ENCODE results near the gene PLEKHF1.

The PLEKHF1 gene

DNA sequence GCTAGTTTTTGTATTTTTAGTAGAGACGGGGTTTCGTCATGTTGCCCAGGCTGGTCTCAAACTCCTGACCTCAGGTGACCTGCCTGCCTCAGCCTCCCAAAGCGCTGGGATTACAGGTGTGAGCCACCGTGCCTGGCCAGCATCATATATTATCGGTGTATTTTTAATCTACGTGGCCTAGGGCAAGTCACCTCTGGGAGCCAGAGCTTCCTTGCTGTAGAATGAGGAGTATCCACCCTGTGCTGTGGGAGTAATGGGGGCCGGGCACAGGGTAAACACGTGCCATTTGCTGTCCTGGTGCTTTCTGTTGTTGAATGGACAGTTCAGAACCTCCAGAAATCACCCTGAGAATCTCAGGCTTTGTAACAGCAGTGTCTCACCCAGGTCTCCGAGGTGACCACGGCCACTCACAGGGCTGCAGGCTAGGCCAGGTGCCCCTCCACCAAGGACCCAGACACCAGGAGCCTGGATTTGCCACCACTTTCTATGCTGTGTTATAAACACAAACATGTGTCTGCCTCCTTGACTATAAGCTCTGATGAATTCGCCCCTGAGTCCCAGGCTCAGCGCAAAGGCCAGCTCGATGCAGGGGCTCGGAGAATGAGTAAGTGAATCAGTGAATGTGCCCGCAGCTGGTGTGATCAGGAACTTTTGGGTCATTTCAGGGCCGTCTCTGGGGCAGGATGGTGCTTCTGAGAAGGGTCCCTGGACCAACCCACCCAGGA is 36.4 kb upstream of the PLEKHF1 start:
- TF ChIP-seq CTCF (IDR thresholded peaks at IDR 0.05; ENCODE audit: insufficient read depth, low read depth, low read length, missing control alignments): no peak
- no peak for DNase-seq (ENCODE audit: low read depth)
- no peak overlapping the region for H3K4me3 ChIP-seq (ENCODE audit: low read length)

- TF ChIP-seq CTCF (IDR thresholded peaks at IDR 0.05; ENCODE audit: insufficient read depth, low read depth, low read length, missing control alignments): no peak
- no peak overlapping the region for H3K4me3 ChIP-seq (ENCODE audit: low read length)
- no peak for DNase-seq (ENCODE audit: low read depth)
Measured at GRCh38 chr19:29629836-29630534, 35.3 kb upstream of the PLEKHF1 start.

DNA sequence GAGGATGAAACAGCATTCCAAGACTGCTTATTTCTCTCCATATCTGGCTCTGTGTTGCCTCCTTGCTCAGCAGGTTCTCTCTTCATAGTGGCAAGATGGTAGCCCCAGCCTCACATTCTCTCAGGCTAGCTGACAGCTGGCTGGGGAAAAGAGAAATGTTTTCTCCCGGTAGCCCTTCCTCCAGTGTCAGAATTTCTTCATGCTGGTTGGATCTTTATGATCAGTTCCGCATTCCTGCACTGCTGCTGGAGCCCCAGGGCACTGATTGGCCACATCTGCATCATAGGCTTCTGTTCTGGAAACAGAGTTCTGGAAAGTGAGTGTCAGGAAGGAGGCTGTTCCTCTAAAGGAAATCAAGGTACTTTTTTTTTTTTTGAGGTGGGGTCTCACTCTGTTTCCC is 34.6 kb upstream of the PLEKHF1 start:
- no peak overlapping the region for H3K4me3 ChIP-seq (ENCODE audit: low read length)
- no peak for DNase-seq (ENCODE audit: low read depth)
- TF ChIP-seq CTCF (IDR thresholded peaks at IDR 0.05; ENCODE audit: insufficient read depth, low read depth, low read length, missing control alignments): no peak

DNA sequence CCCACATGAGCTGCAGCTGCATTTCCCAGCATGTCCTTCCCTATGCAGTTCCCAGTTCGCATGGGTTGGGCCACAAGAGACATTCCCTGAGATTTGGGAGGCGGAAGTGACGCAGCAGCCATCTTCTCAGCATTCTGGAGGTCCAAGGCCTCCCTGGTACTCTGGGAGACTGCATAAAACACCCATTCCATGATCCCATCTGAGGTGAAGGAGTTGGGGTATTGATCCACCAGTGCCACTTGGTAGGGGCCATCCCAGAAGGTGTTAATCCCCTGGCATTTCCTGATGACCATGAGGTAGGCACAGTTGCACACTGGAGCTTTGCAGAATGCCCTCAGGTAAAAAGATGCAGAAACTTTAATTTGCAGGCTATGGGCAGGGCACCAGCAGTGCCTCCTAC is 33.8 kb upstream of the PLEKHF1 start:
- DNase-seq (ENCODE audit: low read depth): no peak
- no peak for TF ChIP-seq CTCF (IDR thresholded peaks at IDR 0.05; ENCODE audit: insufficient read depth, low read depth, low read length, missing control alignments)
- H3K4me3 ChIP-seq (ENCODE audit: low read length): no peak overlapping the region

DNA sequence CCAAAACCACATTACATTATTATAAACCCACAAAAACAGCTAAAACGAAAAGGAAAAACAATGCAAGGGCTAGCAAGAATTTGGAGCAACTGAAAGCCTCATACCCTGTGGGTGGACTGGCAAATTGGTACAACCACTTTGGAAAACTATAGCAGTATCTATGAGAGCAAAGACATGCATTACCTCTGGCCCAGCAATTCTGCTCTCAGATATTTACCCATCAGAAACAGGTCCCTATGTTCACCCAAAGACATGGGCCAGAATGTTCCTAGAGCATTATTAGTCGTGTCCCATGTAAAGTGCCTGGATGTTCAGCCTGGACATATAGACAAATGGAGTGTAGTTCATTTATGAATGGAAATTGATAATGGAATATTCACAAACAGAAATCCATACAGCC is 31.3 kb upstream of the PLEKHF1 start:
- no peak for TF ChIP-seq CTCF (IDR thresholded peaks at IDR 0.05; ENCODE audit: insufficient read depth, low read depth, low read length, missing control alignments)
- H3K4me3 ChIP-seq (ENCODE audit: low read length): no peak overlapping the region
- no peak for DNase-seq (ENCODE audit: low read depth)

GRCh38 chr19:29634423-29635130 is 30.7 kb upstream of the PLEKHF1 start:
- H3K4me3 ChIP-seq (ENCODE audit: low read length): no peak overlapping the region
- DNase-seq (ENCODE audit: low read depth): no peak
- TF ChIP-seq CTCF (IDR thresholded peaks at IDR 0.05; ENCODE audit: insufficient read depth, low read depth, low read length, missing control alignments): no peak

Measured in epithelial cell of esophagus (primary cell).